Suprapubic skin (tissue), 4 donors: ENCODE measurements around the gene CWC27.

Source experiments
- CTCF ChIP-seq, 2 donors: fragments of 200-600 bp in 1 of 2; fragments of 450-650 bp in 1 of 2; sonication (generic) in 1 of 2; IDR thresholded peaks; one replicate each; pipeline ENCODE4 v1.5.1; 2016 to 2019; ENCODE audit warnings: antibody characterized with exemption in 2 of 2, mild to moderate bottlenecking in 1 of 2, moderate library complexity in 1 of 2
- EP300 ChIP-seq: sonication (generic); formaldehyde crosslinking; IDR thresholded peaks from one replicate; pipeline ENCODE4 v1.6.1; 2017; ENCODE audit warnings: antibody characterized with exemption
- POLR2A ChIP-seq, 2 donors: fragments of 450-650 bp; IDR thresholded peaks; one replicate each; pipeline ENCODE4 v1.6.1; 2017; ENCODE audit warnings: antibody characterized with exemption in 2 of 2, mild to moderate bottlenecking in 2 of 2, moderate library complexity in 2 of 2
- POLR2AphosphoS5 ChIP-seq, 3 donors: sonication (generic); formaldehyde crosslinking; IDR thresholded peaks; one replicate each; pipeline ENCODE4 v1.6.1; 2017; ENCODE audit warnings: antibody characterized with exemption in 3 of 3

- TF ChIP-seq POLR2A (IDR thresholded peaks at IDR 0.05) (no peak), CTCF (IDR thresholded peaks at IDR 0.05) (no peak), POLR2AphosphoS5 (IDR thresholded peaks at IDR 0.05) (no peak), EP300 (no peak)
These were observed 240.5 kb downstream of the CWC27 start for GRCh38 chr5:65009207-65009606.
